HepG2 (cell line): ENCODE data around the gene FAM131C. TPM values are rescaled to one million over a fixed set of nuclear protein-coding genes. Genes with fewer than 3 reads are reported as not detected.
A peak's percentile ranks its signal among the peaks of the same experiment; 100 is the strongest.

Source experiments
- ATAC-seq: fragments of 200-7000 bp; cut with Tn5 transposase; 3 replicates; pipeline ENCODE4 v1.9.1; 2020; ENCODE audit warnings: mild to moderate bottlenecking, moderate library complexity
- BruUV-seq: library from RNA; stranded (reverse); fragments of 400-500 nt; replicated peaks from 2 replicates; lab custom pipeline; 2021; lab: Mats Ljungman, UMichigan
- CTCF ChIA-PET: fragments of 300-600 bp; formaldehyde crosslinking; extraction: SDS; loops from one replicate; lab custom pipeline; 2021; ENCODE audit warnings: low total read pairs, inconsistent platforms, low intra/inter-chr PET ratio; lab: Yijun Ruan, JAX
- POLR2A ChIA-PET: fragments of 350-600 bp; sonication (Branson Sonifier 250); formaldehyde crosslinking; loops from one replicate; lab custom pipeline; 2020; ENCODE audit warnings: antibody characterized with exemption, inconsistent platforms; lab: Yijun Ruan, JAX
- DNase-seq: peaks from one replicate; pipeline ENCODE4 v3.0.0-alpha.2; 2015; ENCODE audit warnings: low spot score
- FAIRE-seq: peaks from 3 replicates; lab custom pipeline; 2011; peaks lifted over from hg19 to GRCh38; lab: Jason Lieb, UNC
- H2AFZ ChIP-seq: one replicate; pipeline ENCODE4 v1.6.1; 2011; ENCODE audit warnings: low read length, inconsistent platforms
- H3K27ac ChIP-seq: fragments of 300-600 bp; 3 replicates; pipeline ENCODE4 v1.8.0; 2011; ENCODE audit warnings: mixed run types, mild to moderate bottlenecking, mixed read lengths, low read length, inconsistent platforms; ENCODE audit not compliant: insufficient read depth; ENCODE audit errors: extremely low read length
- H3K27me3 ChIP-seq, 2 experiments: fragments of 200-600 bp in 1 of 2; 2 replicates in 1 of 2; 3 replicates in 1 of 2; pipeline versions ENCODE4 v1.6.0 to v1.8.0; 2011; ENCODE audit warnings: low read length in 2 of 2, mild to moderate bottlenecking in 2 of 2, moderate library complexity in 2 of 2, inconsistent platforms in 1 of 2; ENCODE audit not compliant: insufficient read depth in 2 of 2, control insufficient read depth in 1 of 2
- H3K36me3 ChIP-seq, 2 experiments: fragments of 200-600 bp in 1 of 2; replicated peaks in 1 of 2; 2 replicates in 1 of 2; 3 replicates in 1 of 2; pipeline versions ENCODE4 v1.5.1 to v1.8.0; 2011; ENCODE audit warnings: low read length in 2 of 2, inconsistent platforms in 1 of 2; ENCODE audit not compliant: insufficient read depth in 2 of 2, control insufficient read depth in 1 of 2
- H3K4me1 ChIP-seq: 2 replicates; pipeline ENCODE4 v1.5.1; 2012; ENCODE audit warnings: low read length, inconsistent platforms; ENCODE audit not compliant: insufficient read depth
- H3K4me2 ChIP-seq: 2 replicates; pipeline ENCODE4 v1.6.0; 2011; ENCODE audit warnings: low read depth, low read length, inconsistent platforms
- H3K4me3 ChIP-seq, 3 experiments: fragments of 200-600 bp in 1 of 3; sonication (generic), shearing (Covaris generic) in 1 of 3; replicated peaks in 1 of 3; 2 replicates each; pipeline ENCODE4 v1.5.1; 2011 to 2016; ENCODE audit warnings: low read length in 3 of 3, inconsistent platforms in 2 of 3, low read depth in 2 of 3, mild to moderate bottlenecking in 2 of 3, control low read depth in 1 of 3, mixed read lengths in 1 of 3; ENCODE audit not compliant: insufficient read depth in 1 of 3
- H3K79me2 ChIP-seq: one replicate; pipeline ENCODE4 v1.6.1; 2011; ENCODE audit warnings: low read length, inconsistent platforms; ENCODE audit not compliant: insufficient read depth
- H3K9ac ChIP-seq: 2 replicates; pipeline ENCODE4 v1.6.0; 2011; ENCODE audit warnings: mild to moderate bottlenecking, low read depth, low read length, inconsistent platforms; ENCODE audit not compliant: insufficient read depth
- H3K9me3 ChIP-seq: 2 replicates; pipeline ENCODE4 v1.5.1; 2012; ENCODE audit warnings: mild to moderate bottlenecking, low read length
- H4K20me1 ChIP-seq: 2 replicates; pipeline ENCODE4 v1.6.0; 2011; ENCODE audit warnings: inconsistent platforms, mild to moderate bottlenecking, low read length, moderate library complexity; ENCODE audit not compliant: insufficient read depth
- ATM ChIP-seq: fragments of 450-650 bp; IDR thresholded peaks from 2 replicates; pipeline ENCODE4 v1.7.1; 2017; ENCODE audit warnings: mild to moderate bottlenecking, borderline replicate concordance
- BCL3 ChIP-seq: sonication (generic); formaldehyde crosslinking; IDR thresholded peaks from 2 replicates; pipeline ENCODE4 v1.5.1; 2020; ENCODE audit warnings: mild to moderate bottlenecking, missing genetic modification reagents, moderate library complexity
- FOSL1 ChIP-seq: sonication (generic); formaldehyde crosslinking; IDR thresholded peaks from 2 replicates; pipeline ENCODE4 v1.9.0; 2021; ENCODE audit warnings: missing genetic modification reagents, borderline replicate concordance
- KMT2B ChIP-seq: IDR thresholded peaks from 2 replicates; pipeline ENCODE4 v1.6.1; 2016; ENCODE audit warnings: missing genetic modification reagents, missing compliant biosample characterization
- PPARG ChIP-seq: conservative IDR thresholded peaks from 2 replicates; pipeline ENCODE4 v1.6.1; 2016; ENCODE audit warnings: missing biosample characterization, missing genetic modification reagents
- SKIL ChIP-seq: sonication (generic); formaldehyde crosslinking; IDR thresholded peaks from 2 replicates; pipeline ENCODE4 v1.8.0; 2022; ENCODE audit warnings: missing genetic modification reagents, mild to moderate bottlenecking, moderate library complexity, borderline replicate concordance
- SNAPC5 ChIP-seq: sonication (generic); formaldehyde crosslinking; IDR thresholded peaks from 2 replicates; pipeline ENCODE4 v1.8.1; 2023; ENCODE audit warnings: mild to moderate bottlenecking, missing genetic modification reagents, borderline replicate concordance
- SRF ChIP-seq: IDR thresholded peaks from 2 replicates; pipeline ENCODE4 v1.6.1; 2011; ENCODE audit warnings: mild to moderate bottlenecking, low read depth, low read length, moderate library complexity
- THRA ChIP-seq: sonication (generic); formaldehyde crosslinking; IDR thresholded peaks from 2 replicates; pipeline ENCODE4 v1.4.0; 2020; ENCODE audit warnings: missing genetic modification reagents, borderline replicate concordance
- ZNF263 ChIP-seq: sonication (generic); formaldehyde crosslinking; IDR thresholded peaks from 2 replicates; pipeline ENCODE4 v1.4.0; 2020; ENCODE audit warnings: missing genetic modification reagents
- ZNF704 ChIP-seq: sonication (generic); formaldehyde crosslinking; IDR thresholded peaks from 2 replicates; pipeline ENCODE4 v1.8.1; 2023; ENCODE audit warnings: mild to moderate bottlenecking, inconsistent platforms, moderate library complexity, missing genetic modification reagents, borderline replicate concordance
- ZNF83 ChIP-seq: sonication (generic); formaldehyde crosslinking; IDR thresholded peaks from 2 replicates; pipeline ENCODE4 v1.4.0; 2020; ENCODE audit warnings: missing genetic modification reagents, mild to moderate bottlenecking, borderline replicate concordance
- WGBS: methylation state at CpG from one replicate; pipeline ENCODE4 v1.1.6; 2017; ENCODE audit warnings: low lambda C conversion rate; 5-methylcytosine and 5-hydroxymethylcytosine counted together
- in situ Hi-C: cut with HindIII; loops from 2 replicates; pipeline ENCODE4 v1.10.0; 2017; ENCODE audit warnings: low pct_unique_long_range_greater_than_20kb; ENCODE audit not compliant: extremely low pct_ligation_motif_present
- intact Hi-C: fragments of 100-400 bp; cut with micrococcal nuclease; formaldehyde crosslinking; loops from one replicate; pipeline ENCODE4 v1.10.0; 2022; ENCODE audit not compliant: unreplicated experiment
- polyA plus RNA-seq, 8 experiments: library from polyadenylated mRNA; depleted of rRNA in 3 of 8; stranded (reverse) in 7 of 8; unstranded in 1 of 8; fragments of >200 nt; fragmentation: Illumina TruSeq in 4 of 8; extraction: Trizol in 4 of 8; gene quantifications; 2 replicates each; pipeline versions ENCODE4 v1.2.1 to v1.2.3, GENCODE V29; 2011 to 2016; ENCODE audit warnings: low read depth in 4 of 8, missing spikeins in 1 of 8, mixed read lengths in 1 of 8; ENCODE audit not compliant: insufficient read depth in 1 of 8
- total RNA-seq, 5 experiments: library from RNA; depleted of rRNA; stranded (reverse); fragments of >200 nt; fragmentation: Illumina TruSeq; extraction: Trizol; gene quantifications; 2 replicates each; pipeline ENCODE4 v1.2.3, GENCODE V29; 2016; ENCODE audit warnings: low read depth in 1 of 5

FAM131C gene
- total and polyA plus RNA-seq, 2 of the 13 experiments (the other 11 are each of a cell fraction or from before 2014, with no cell fraction given) = 0.07 TPM; not detected in 1

GRCh38 chr1:16087733-16088132 lies 14.3 kb upstream of the FAM131C start:
- Histone ChIP-seq H3K36me3 (no peaks in the 10 kb centered on the region), H2AFZ (no peak overlapping the region), H3K79me2 (no peaks in the 10 kb centered on the region), H3K27me3 (peaks cover 2 to 51% of the 10 kb centered on the region in 2 experiments; a peak in 4 of 5 replicates), H3K9ac (no peak overlapping the region), H3K27ac (no peak overlapping the region), H3K4me2 (peak overlapping the region; percentile 61; the same call in 1 of the 2 replicates), H3K4me1 (peaks cover 50% of the 10 kb centered on the region), H4K20me1 (no peaks in the 10 kb centered on the region), H3K4me3 (no peak overlapping the region), H3K9me3 (no peaks in the 10 kb centered on the region)
- CTCF ChIA-PET = no interaction called here
- TF ChIP-seq ZNF263 (CRISPR knock-in tag) (peak; percentile 79), FOSL1 (CRISPR knock-in tag) (no peak), BCL3 (no peak), ZNF83 (CRISPR knock-in tag) (no peak), ZNF704 (CRISPR knock-in tag) (no peak)
- POLR2A ChIA-PET = no interaction called here
- FAIRE-seq (no peak), ATAC-seq (no peak), DNase-seq (no peak)
- BruUV-seq = no TSS peak
- intact Hi-C loops (no loop called here), in situ Hi-C loops (no loop called here)
- WGBS = 40% methylated on average over 7 of the region's 7 CpGs

- WGBS = 34% methylated on average over 4 of the region's 6 CpGs
- H3K4me2 ChIP-seq = no peak overlapping the region
- POLR2A ChIA-PET = no interaction called here
- DNase-seq (no peak), FAIRE-seq (no peak), ATAC-seq (no peak)
- no peaks in the 10 kb centered on the region for H4K20me1 ChIP-seq
- CTCF ChIA-PET = no interaction called here
- H3K36me3 ChIP-seq = no peaks in the 10 kb centered on the region
- H3K4me3 ChIP-seq = no peak overlapping the region
- H2AFZ ChIP-seq = no peak overlapping the region
- no peaks in the 10 kb centered on the region for H3K79me2 ChIP-seq
- peaks cover 51% of the 10 kb centered on the region for H3K4me1 ChIP-seq
- intact Hi-C loops = no loop called here
- H3K9me3 ChIP-seq = no peaks in the 10 kb centered on the region
- no TSS peak for BruUV-seq
- H3K9ac ChIP-seq = no peak overlapping the region
- peaks cover 2 to 29% of the 10 kb centered on the region in 2 experiments; a peak in 4 of 5 replicates for H3K27me3 ChIP-seq
- no peak overlapping the region for H3K27ac ChIP-seq
- in situ Hi-C loops = no loop called here
- TF ChIP-seq PPARG (CRISPR knock-in tag) (no peak), ATM (no peak), KMT2B (CRISPR knock-in tag) (no peak), FOSL1 (CRISPR knock-in tag) (no peak), SRF (no peak), THRA (no peak), SNAPC5 (CRISPR knock-in tag) (no peak), SKIL (CRISPR knock-in tag) (no peak)
Observed at GRCh38 chr1:16085522-16085921, 12.1 kb upstream of the FAM131C start.
